HG03457 (cell line): ENCODE measurements around the gene AHRR.
"Not testable (repeated sequence)": the region's sequence is repeated elsewhere in the genome, so short reads cannot be mapped to it uniquely, and the experiment has no call there.

Experiments used
- ATAC-seq: cut with Tn5 transposase; IDR thresholded peaks from one replicate; pipeline ENCODE4 v1.9.1; 2021; ENCODE audit warnings: moderate number of reproducible peaks; ENCODE audit not compliant: unreplicated experiment

Gene AHRR

GRCh38 chr5:321230-321725 is at the start of gene AHRR:
TSS of gene AHRR (plus strand) at chr5:321714. CDS start at chr5:343903, 22,189 bp downstream.
- ATAC-seq, result no peak

- not testable (repeated sequence) for ATAC-seq
These were observed 49.7 kb upstream of the AHRR start for GRCh38 chr5:271828-272167.

- not testable (repeated sequence) for ATAC-seq
These were observed 48.4 kb upstream of the AHRR start for GRCh38 chr5:273091-273490.

GRCh38 chr5:273491-273890 is 48.0 kb upstream of the AHRR start:
- ATAC-seq, result not testable (repeated sequence)

GRCh38 chr5:274346-274745 is 47.2 kb upstream of the AHRR start:
- ATAC-seq, result not testable (repeated sequence)

GRCh38 chr5:278646-279045 is 42.9 kb upstream of the AHRR start:
- ATAC-seq, result no peak

- ATAC-seq, result not testable (repeated sequence)
These were observed 42.4 kb upstream of the AHRR start for GRCh38 chr5:279051-279665.

- ATAC-seq, result no peak
These were observed 35.4 kb upstream of the AHRR start for GRCh38 chr5:285991-286557.

GRCh38 chr5:290200-290599 is 31.3 kb upstream of the AHRR start:
- not testable (repeated sequence) for ATAC-seq

GRCh38 chr5:291345-291744 is 30.2 kb upstream of the AHRR start:
- not testable (repeated sequence) for ATAC-seq

- not testable (repeated sequence) for ATAC-seq
These were observed 26.7 kb upstream of the AHRR start for GRCh38 chr5:294788-295187.

- not testable (repeated sequence) for ATAC-seq
These were observed 25.3 kb upstream of the AHRR start for GRCh38 chr5:296207-296606.

GRCh38 chr5:296954-297353 is 24.6 kb upstream of the AHRR start:
- ATAC-seq, result not testable (repeated sequence)

- ATAC-seq, result not testable (repeated sequence)
These were observed 24.1 kb upstream of the AHRR start for GRCh38 chr5:297448-297847.

- not testable (repeated sequence) for ATAC-seq
These were observed 23.4 kb upstream of the AHRR start for GRCh38 chr5:297991-298736.

- no peak for ATAC-seq
These were observed 22.8 kb upstream of the AHRR start for GRCh38 chr5:298737-299125.

- not testable (repeated sequence) for ATAC-seq
These were observed 21.6 kb upstream of the AHRR start for GRCh38 chr5:299921-300320.

GRCh38 chr5:300691-301435 is 20.7 kb upstream of the AHRR start:
- ATAC-seq, result not testable (repeated sequence)

GRCh38 chr5:302416-302815 is 19.1 kb upstream of the AHRR start:
- not testable (repeated sequence) for ATAC-seq

GRCh38 chr5:302966-303365 is 18.5 kb upstream of the AHRR start:
- ATAC-seq, result no peak

GRCh38 chr5:303741-304140 is 17.8 kb upstream of the AHRR start:
- ATAC-seq, result not testable (repeated sequence)
